HCT116 (cell line): ENCODE data around the gene COPS6. TPM values are rescaled to one million over a fixed set of nuclear protein-coding genes. Genes with fewer than 3 reads are reported as not detected.
A peak's percentile ranks its signal among the peaks of the same experiment; 100 is the strongest.

Experiments
- ATAC-seq: fragments of 200-7000 bp; cut with Tn5 transposase; 2 replicates; pipeline ENCODE4 v1.9.1; 2020; ENCODE audit warnings: mild to moderate bottlenecking, moderate library complexity
- BruUV-seq: library from RNA; stranded (reverse); fragments of 400-500 nt; replicated peaks from 2 replicates; lab custom pipeline; 2021; lab: Mats Ljungman, UMichigan
- CTCF ChIA-PET: fragments of 300-600 bp; sonication (Branson Sonifier 250); formaldehyde crosslinking; loops from one replicate; lab custom pipeline; 2021; ENCODE audit warnings: antibody characterized with exemption; lab: Charles Lee
- POLR2A ChIA-PET: fragments of 300-600, 350-600 bp; sonication (Branson Sonifier 250); formaldehyde crosslinking; loops from one replicate; lab custom pipeline; 2021; ENCODE audit warnings: antibody characterized with exemption; lab: Charles Lee
- RAD21 ChIA-PET, 2 experiments: fragments of 300-600 bp; sonication (Branson Sonifier 250); formaldehyde crosslinking; loops; one replicate each; lab custom pipeline; 2023; ENCODE audit warnings: low total read pairs in 2 of 2; ENCODE audit not compliant: uncharacterized antibody in 2 of 2, unreplicated experiment in 2 of 2, low non-redundant PET in 1 of 2; lab: Charles Lee
- DNase-seq: peaks from one replicate; pipeline ENCODE4 v3.0.0-alpha.2; 2010; ENCODE audit warnings: low read depth, low spot score
- H2AFZ ChIP-seq: fragments of 200-600 bp; shearing (Covaris generic), sonication (generic); 2 replicates; pipeline ENCODE4 v1.6.1; 2017; ENCODE audit warnings: low read depth, mixed run types, mixed read lengths, antibody characterized with exemption, low read length; ENCODE audit not compliant: poor library complexity, severe bottlenecking
- H3K27ac ChIP-seq: 2 replicates; pipeline ENCODE4 v1.5.1; 2012; ENCODE audit warnings: low read depth, low read length
- H3K27me3 ChIP-seq: fragments of 200-600 bp; sonication (generic); 2 replicates; pipeline ENCODE4 v1.6.1; 2016; ENCODE audit warnings: mixed run types, low read length, mixed read lengths; ENCODE audit not compliant: insufficient read depth
- H3K36me3 ChIP-seq, 2 experiments: fragments of 200-500 bp in 1 of 2; fragments of 200-600 bp in 1 of 2; sonication (Bioruptor generic) in 1 of 2; sonication (generic) in 1 of 2; 2 replicates each; pipeline versions ENCODE4 v1.5.1 to v1.6.1; 2014 to 2016; ENCODE audit warnings: low read length in 2 of 2, inconsistent platforms in 1 of 2, mixed read lengths in 1 of 2, mixed run types in 1 of 2; ENCODE audit not compliant: insufficient read depth in 2 of 2, control insufficient read depth in 1 of 2
- H3K4me1 ChIP-seq, 2 experiments: fragments of 200-600 bp in 1 of 2; sonication (generic) in 1 of 2; 2 replicates each; pipeline versions ENCODE4 v1.5.1 to v1.6.1; 2012 to 2017; ENCODE audit warnings: low read length in 2 of 2, inconsistent platforms in 1 of 2, mild to moderate bottlenecking in 1 of 2, mixed read lengths in 1 of 2, mixed run types in 1 of 2, moderate library complexity in 1 of 2; ENCODE audit not compliant: insufficient read depth in 2 of 2, control insufficient read depth in 1 of 2
- H3K4me2 ChIP-seq: fragments of 200-600 bp; sonication (generic); 2 replicates; pipeline ENCODE4 v1.6.1; 2017; ENCODE audit warnings: mixed run types, low read length, mixed read lengths
- H3K4me3 ChIP-seq, 2 experiments: fragments of 200-600 bp in 1 of 2; sonication (generic) in 1 of 2; replicated peaks in 1 of 2; 2 replicates each; pipeline ENCODE4 v1.5.1; 2011 to 2016; ENCODE audit warnings: low read length in 2 of 2, control low read depth in 1 of 2, low read depth in 1 of 2, mild to moderate bottlenecking in 1 of 2, mixed read lengths in 1 of 2, mixed run types in 1 of 2
- H3K79me2 ChIP-seq: fragments of 200-600 bp; sonication (generic); 2 replicates; pipeline ENCODE4 v1.6.1; 2017; ENCODE audit warnings: mild to moderate bottlenecking, mixed run types, low read length, moderate library complexity, mixed read lengths; ENCODE audit not compliant: insufficient read depth
- H3K9ac ChIP-seq: fragments of 200-600 bp; sonication (generic); 2 replicates; pipeline ENCODE4 v1.6.1; 2016; ENCODE audit warnings: low read length, mixed read lengths
- H3K9me2 ChIP-seq: fragments of 200-600 bp; sonication (generic), shearing (Covaris generic); 2 replicates; pipeline ENCODE4 v1.6.1; 2017; ENCODE audit warnings: mixed run types, mild to moderate bottlenecking, moderate library complexity; ENCODE audit not compliant: insufficient read depth
- H3K9me3 ChIP-seq, 2 experiments: fragments of 200-500 bp in 1 of 2; fragments of 200-600 bp in 1 of 2; sonication (Bioruptor generic) in 1 of 2; sonication (generic) in 1 of 2; 2 replicates each; pipeline ENCODE4 v1.6.1; 2014 to 2017; ENCODE audit warnings: low read length in 2 of 2, mixed read lengths in 2 of 2, inconsistent platforms in 1 of 2, low read depth in 1 of 2, mild to moderate bottlenecking in 1 of 2, mixed run types in 1 of 2, moderate library complexity in 1 of 2; ENCODE audit not compliant: control insufficient read depth in 1 of 2, insufficient read depth in 1 of 2
- H4K20me1 ChIP-seq: fragments of 200-600 bp; sonication (generic), shearing (Covaris generic); 2 replicates; pipeline ENCODE4 v1.6.1; 2017; ENCODE audit warnings: mixed run types, mild to moderate bottlenecking, moderate library complexity; ENCODE audit not compliant: insufficient read depth
- CBX3 ChIP-seq: IDR thresholded peaks from 2 replicates; pipeline ENCODE4 v1.6.1; 2012; ENCODE audit warnings: low read depth
- ELF1 ChIP-seq: IDR thresholded peaks from 2 replicates; pipeline ENCODE4 v1.6.1; 2012; ENCODE audit warnings: low read depth, borderline replicate concordance
- TCF7L2 ChIP-seq: IDR thresholded peaks from 2 replicates; pipeline ENCODE4 v1.7.0; 2011; ENCODE audit warnings: borderline replicate concordance, inconsistent platforms; ENCODE audit not compliant: insufficient read depth, insufficient read length; ENCODE audit errors: extremely low read depth
- YY1 ChIP-seq: IDR thresholded peaks from 2 replicates; pipeline ENCODE4 v1.6.1; 2011; ENCODE audit warnings: low read length, low read depth, moderate library complexity, mild to moderate bottlenecking; ENCODE audit not compliant: insufficient replicate concordance; ENCODE audit errors: extremely low read depth
- ZBTB33 ChIP-seq: IDR thresholded peaks from 2 replicates; pipeline ENCODE4 v1.6.1; 2011; ENCODE audit warnings: mild to moderate bottlenecking, low read length, moderate library complexity; ENCODE audit not compliant: insufficient replicate concordance; ENCODE audit errors: extremely low read depth
- intact Hi-C: fragments of 100-400 bp; cut with micrococcal nuclease; formaldehyde crosslinking; loops from 2 replicates; pipeline ENCODE4 v1.10.0; 2022
- total RNA-seq: library from RNA; stranded (reverse); gene quantifications from one replicate; pipeline ENCODE4 v1.2.1, GENCODE V29; 2021; ENCODE audit not compliant: unreplicated experiment

The COPS6 gene
- total RNA-seq, 1 experiment from 2014 or later, result 126 TPM

- H2AFZ ChIP-seq, result no peak overlapping the region
- no peaks in the 10 kb centered on the region for H3K9me2 ChIP-seq
- peaks cover 36% of the 10 kb centered on the region for H3K79me2 ChIP-seq
- peaks cover 7% of the 10 kb centered on the region; the same call in 1 of the 2 replicates for H4K20me1 ChIP-seq
- DNase-seq (no peak), ATAC-seq (no peak)
- TF ChIP-seq YY1, result no peak
- no peak for TF ChIP-seq TCF7L2
- TF ChIP-seq ELF1, result no peak
- no peak for TF ChIP-seq ZBTB33
- TF ChIP-seq CBX3, result no peak
- H3K4me3 ChIP-seq, result peak overlapping the region; percentile 90 to 94
- H3K27me3 ChIP-seq, result no peaks in the 10 kb centered on the region
- intact Hi-C loops, result no loop called here
- H3K9me3 ChIP-seq, result no peaks in the 10 kb centered on the region
- peaks cover 20 to 34% of the 10 kb centered on the region in 2 experiments for H3K36me3 ChIP-seq
- POLR2A ChIA-PET, result interaction anchor here (0.7 to 2.9 kb wide), 6 partner anchors 10 to 113 kb away, joined by 3 to 11 read pairs (median 4); partner anchors contain the start of genes COPS6 and LAMTOR4
- H3K9ac ChIP-seq, result peak overlapping the region; percentile 100
- H3K4me2 ChIP-seq, result peak overlapping the region; percentile 98
- RAD21 ChIA-PET, result no interaction called here
- peak overlapping the region; percentile 88 for H3K27ac ChIP-seq
- CTCF ChIA-PET, result interaction anchor here (0.9 to 2.8 kb wide), 2 partner anchors 27 to 241 kb away, joined by 3 to 11 read pairs; no protein-coding TSS in a partner anchor
- BruUV-seq, result no TSS peak
- peaks cover 6 to 24% of the 10 kb centered on the region in 2 experiments; a peak in 3 of 4 replicates for H3K4me1 ChIP-seq
Measured at GRCh38 chr7:100102950-100103840, 14.4 kb downstream of the COPS6 start.
